ENCODE data around the gene AKR1B1. TPM values are rescaled to one million over a fixed set of nuclear protein-coding genes. Genes with fewer than 3 reads are reported as not detected.
"Not testable (repeated sequence)": the region's sequence is repeated elsewhere in the genome, so short reads cannot be mapped to it uniquely, and the experiment has no call there.

Gene AKR1B1
- total RNA-seq (2014; rRNA removed; shearing (Covaris generic)): 141 and 145 TPM in 2 replicates

DNA sequence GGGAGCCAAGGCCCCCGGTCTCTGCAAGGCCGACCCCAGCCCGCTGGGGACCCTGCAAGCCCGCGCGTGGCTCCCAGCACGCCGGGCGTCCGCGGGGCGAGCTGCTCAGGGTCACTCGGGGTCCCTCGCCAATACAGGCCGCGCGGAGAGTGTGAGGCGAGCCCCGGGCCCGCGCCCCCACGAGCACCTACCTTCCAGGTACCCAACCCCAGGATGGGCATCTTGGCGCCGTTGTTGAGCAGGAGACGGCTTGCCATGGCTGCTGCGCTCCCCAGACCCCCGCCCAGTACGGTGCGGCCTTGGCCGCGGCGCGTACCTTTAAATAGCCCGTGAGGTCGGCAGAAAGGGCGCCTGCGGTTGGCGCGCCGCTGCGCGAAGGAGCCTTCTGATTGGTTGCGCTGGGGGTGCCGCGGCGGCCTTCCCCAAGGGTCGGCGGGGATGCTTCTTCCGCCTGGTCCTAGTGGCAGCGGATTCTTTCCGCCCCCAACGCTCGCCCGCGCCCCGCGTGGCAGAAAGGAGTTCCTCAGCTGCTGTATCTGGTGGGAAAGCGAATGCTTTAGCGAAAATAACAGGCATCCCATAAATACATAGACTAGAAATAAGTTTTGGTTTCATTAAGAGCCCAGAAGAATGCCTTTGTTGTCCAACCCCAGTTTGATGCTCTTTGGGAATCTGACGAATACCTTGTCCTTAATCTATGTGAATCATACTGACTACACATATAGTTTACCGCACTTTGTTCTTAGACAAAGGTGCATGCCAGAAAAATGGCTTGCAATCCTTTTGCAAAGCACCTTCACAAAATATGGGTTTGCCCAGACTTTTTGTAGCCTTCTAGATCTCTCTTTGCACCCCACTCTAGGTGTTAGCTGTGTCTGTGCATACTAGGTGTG is at the start of gene AKR1B1:
TSS of gene AKR1B1 (minus strand) at position 295 of the 893 bp plus-strand sequence. CDS start at position 257, 38 bp downstream.
- peak within 1 kb of the TSS; percentile 60 for H3K27ac ChIP-seq
- peaks cover 4% of the 10 kb centered on the region; the same call in 1 of the 2 replicates for H3K9me3 ChIP-seq (replicated peaks)
- no peaks in the 10 kb centered on the region for H3K27me3 ChIP-seq
- peak within 1 kb of the TSS; percentile 84 for H3K4me3 ChIP-seq
- peaks cover 25% of the 10 kb centered on the region for H3K4me1 ChIP-seq
- peak; percentile 95 for DNase-seq
- peaks cover 8% of the 10 kb centered on the region for H3K36me3 ChIP-seq

GRCh38 chr7:134505856-134506255 is 47.0 kb upstream of the AKR1B1 start:
- H3K27me3 ChIP-seq: no peaks in the 10 kb centered on the region
- H3K36me3 ChIP-seq: no peaks in the 10 kb centered on the region
- H3K4me1 ChIP-seq: no peaks in the 10 kb centered on the region; the same call in 1 of the 2 replicates
- H3K4me3 ChIP-seq: no peak overlapping the region
- H3K27ac ChIP-seq: no peak overlapping the region
- H3K9me3 ChIP-seq (replicated peaks): no peaks in the 10 kb centered on the region
- no peak for DNase-seq

DNA sequence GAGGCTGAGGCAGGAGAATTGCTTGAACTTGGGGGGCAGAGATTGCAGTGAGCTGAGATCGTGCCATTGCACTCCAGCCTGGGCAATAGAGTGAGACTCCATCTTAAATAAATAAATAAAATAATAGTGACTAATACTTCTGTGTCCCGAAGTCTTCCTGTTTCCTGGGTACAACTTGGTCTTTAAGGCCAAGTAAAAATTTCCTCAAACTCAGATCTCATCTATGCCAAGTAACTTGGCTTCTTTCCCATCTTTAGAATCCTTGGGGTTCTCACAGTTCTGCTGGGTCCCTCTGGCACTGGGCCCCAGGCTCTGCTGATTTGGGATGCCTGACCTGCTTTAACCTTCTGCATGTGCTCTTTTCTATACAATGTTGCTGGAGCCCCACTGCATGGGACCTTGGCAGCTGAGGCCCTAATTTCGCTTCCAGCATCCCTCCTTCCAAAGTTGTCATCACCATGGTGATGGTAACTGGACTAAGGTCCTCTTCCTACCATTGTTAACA is 45.8 kb upstream of the AKR1B1 start:
- Histone ChIP-seq H3K9me3 (replicated peaks) (no peaks in the 10 kb centered on the region), H3K4me3 (no peak overlapping the region), H3K27me3 (no peaks in the 10 kb centered on the region), H3K4me1 (no peaks in the 10 kb centered on the region; the same call in 1 of the 2 replicates), H3K36me3 (no peaks in the 10 kb centered on the region), H3K27ac (no peak overlapping the region)
- DNase-seq: no peak

GRCh38 chr7:134502463-134503371 is 43.8 kb upstream of the AKR1B1 start:
- H3K4me1 ChIP-seq: no peaks in the 10 kb centered on the region; the same call in 1 of the 2 replicates
- no peak overlapping the region for H3K27ac ChIP-seq
- no peaks in the 10 kb centered on the region for H3K27me3 ChIP-seq
- no peak for DNase-seq
- no peak overlapping the region for H3K4me3 ChIP-seq
- no peaks in the 10 kb centered on the region; the same call in 1 of the 2 replicates for H3K9me3 ChIP-seq (replicated peaks)
- no peaks in the 10 kb centered on the region for H3K36me3 ChIP-seq

DNA sequence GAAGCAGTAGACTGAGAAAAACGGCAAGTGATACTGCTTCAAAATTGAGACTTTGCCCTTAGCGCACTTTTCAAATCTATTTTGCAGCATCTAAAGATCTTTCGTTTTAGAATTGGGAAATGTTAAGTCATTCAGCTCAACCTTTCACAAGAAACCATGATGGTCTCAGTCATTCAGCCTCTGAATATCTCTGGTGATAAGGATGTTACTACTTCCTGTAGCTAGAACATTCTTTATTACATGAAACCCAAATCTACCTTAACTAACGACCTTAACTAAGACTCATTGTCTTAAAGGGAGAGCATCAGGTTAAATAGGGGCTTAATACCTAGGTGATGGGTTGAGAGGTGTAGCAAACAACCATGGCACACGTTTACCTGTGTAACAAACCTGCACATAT is 42.1 kb upstream of the AKR1B1 start:
- no peak for DNase-seq
- Histone ChIP-seq H3K36me3 (no peaks in the 10 kb centered on the region), H3K4me3 (no peak overlapping the region), H3K27me3 (no peaks in the 10 kb centered on the region), H3K27ac (no peak overlapping the region), H3K9me3 (replicated peaks) (no peaks in the 10 kb centered on the region; the same call in 1 of the 2 replicates), H3K4me1 (no peaks in the 10 kb centered on the region; the same call in 1 of the 2 replicates)

DNA sequence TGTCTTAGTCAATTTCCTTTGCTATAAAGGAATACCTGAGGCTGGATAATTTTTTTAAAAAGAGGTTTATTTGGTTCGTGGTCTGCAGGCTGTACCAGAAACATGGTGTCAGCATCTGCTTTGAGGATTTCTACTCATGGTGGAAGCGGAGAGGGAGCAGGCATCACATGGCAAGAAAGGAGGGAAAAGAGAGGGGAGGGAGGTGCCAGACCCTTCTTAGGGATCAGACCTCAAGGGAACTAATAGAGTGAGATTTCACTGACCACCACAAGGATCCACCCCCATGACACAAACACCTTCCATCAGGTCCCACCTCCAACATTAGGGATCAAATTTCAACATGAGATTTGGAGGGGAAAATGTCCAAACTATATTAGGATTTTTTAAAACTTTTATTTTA is 41.5 kb upstream of the AKR1B1 start:
- no peak for DNase-seq
- H3K27ac ChIP-seq: no peak overlapping the region
- H3K4me3 ChIP-seq: no peak overlapping the region
- no peaks in the 10 kb centered on the region; the same call in 1 of the 2 replicates for H3K4me1 ChIP-seq
- H3K9me3 ChIP-seq (replicated peaks): no peaks in the 10 kb centered on the region; the same call in 1 of the 2 replicates
- H3K27me3 ChIP-seq: no peaks in the 10 kb centered on the region
- H3K36me3 ChIP-seq: no peaks in the 10 kb centered on the region

DNA sequence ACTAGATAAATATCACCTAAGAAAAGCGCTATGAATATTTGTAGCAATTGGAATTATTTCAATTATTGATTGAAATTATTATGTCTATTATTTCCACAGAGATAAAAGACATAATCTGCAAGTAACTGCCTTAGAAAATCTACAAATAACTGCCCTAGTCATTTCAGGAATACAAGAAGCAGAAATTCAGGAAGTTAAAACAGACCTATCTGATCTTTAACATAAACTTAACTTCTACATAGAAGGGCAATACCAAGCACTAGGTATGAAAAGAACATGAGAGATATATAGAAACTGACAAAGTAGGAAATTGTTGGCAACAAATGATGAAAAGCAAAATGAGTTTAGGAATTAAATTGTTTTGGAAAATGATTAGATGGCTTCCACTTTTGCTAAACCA is 36.6 kb upstream of the AKR1B1 start:
- Histone ChIP-seq H3K9me3 (replicated peaks) (no peaks in the 10 kb centered on the region; the same call in 1 of the 2 replicates), H3K36me3 (no peaks in the 10 kb centered on the region), H3K4me3 (no peak overlapping the region), H3K4me1 (no peaks in the 10 kb centered on the region), H3K27ac (no peak overlapping the region), H3K27me3 (no peaks in the 10 kb centered on the region)
- DNase-seq: no peak

DNA sequence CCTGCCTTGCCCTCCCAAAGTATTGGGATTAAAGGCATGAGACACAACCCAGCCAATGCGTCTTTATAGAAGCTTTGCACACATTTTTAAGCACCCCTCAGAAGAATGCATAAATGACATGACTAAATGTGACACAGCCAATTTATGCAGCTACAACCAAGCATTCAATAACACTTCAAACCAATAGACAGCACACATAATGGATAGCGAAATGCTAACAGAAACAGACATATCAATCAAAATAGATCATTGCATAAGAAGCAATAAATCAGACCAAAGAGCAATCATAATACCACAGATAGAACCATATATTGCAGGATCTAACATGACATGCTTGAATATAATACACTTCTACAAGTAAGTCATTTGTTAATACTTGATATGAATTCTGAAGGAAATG is 34.2 kb upstream of the AKR1B1 start:
- Histone ChIP-seq H3K9me3 (replicated peaks) (peaks cover 3% of the 10 kb centered on the region; the same call in 1 of the 2 replicates), H3K4me1 (peaks cover 14% of the 10 kb centered on the region), H3K27ac (no peak overlapping the region), H3K27me3 (no peaks in the 10 kb centered on the region), H3K4me3 (no peak overlapping the region), H3K36me3 (no peaks in the 10 kb centered on the region)
- DNase-seq: no peak

DNA sequence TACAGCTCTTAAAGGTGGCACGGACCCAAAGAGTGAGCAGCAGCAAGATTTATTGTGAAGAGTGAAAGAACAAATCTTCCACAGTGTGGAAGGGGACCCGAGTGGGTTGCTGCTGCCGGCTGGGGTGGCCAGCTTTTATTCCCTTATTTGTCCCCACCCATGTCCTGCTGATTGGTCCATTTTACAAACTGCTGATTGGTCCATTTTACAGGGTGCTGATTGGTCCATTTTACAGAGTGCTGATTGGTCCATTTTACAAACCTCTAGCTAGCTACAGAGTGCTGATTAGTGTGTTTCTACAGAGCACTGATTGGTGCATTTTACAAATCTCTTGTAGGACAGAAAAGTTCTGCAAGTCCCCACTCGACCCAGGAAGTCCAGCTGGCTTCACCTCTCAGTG is 28.8 kb upstream of the AKR1B1 start:
- H3K4me1 ChIP-seq: peaks cover 14% of the 10 kb centered on the region
- H3K27ac ChIP-seq; H3K9me3 ChIP-seq (replicated peaks); DNase-seq; H3K36me3 ChIP-seq; H3K4me3 ChIP-seq; H3K27me3 ChIP-seq: not testable (repeated sequence)

- H3K4me1 ChIP-seq: peaks cover 22% of the 10 kb centered on the region
- H3K27ac ChIP-seq: no peak overlapping the region
- no peaks in the 10 kb centered on the region for H3K27me3 ChIP-seq
- H3K36me3 ChIP-seq: no peaks in the 10 kb centered on the region
- H3K4me3 ChIP-seq: no peak overlapping the region
- H3K9me3 ChIP-seq (replicated peaks): peaks cover 7% of the 10 kb centered on the region; the same call in 1 of the 2 replicates
- no peak for DNase-seq
Observed at GRCh38 chr7:134485203-134485602, 26.3 kb upstream of the AKR1B1 start.

- Histone ChIP-seq H3K27me3 (no peaks in the 10 kb centered on the region), H3K27ac (no peak overlapping the region), H3K36me3 (no peaks in the 10 kb centered on the region), H3K9me3 (replicated peaks) (peaks cover 6% of the 10 kb centered on the region; the same call in 1 of the 2 replicates), H3K4me3 (no peak overlapping the region), H3K4me1 (peaks cover 13% of the 10 kb centered on the region)
- no peak for DNase-seq
Observed at GRCh38 chr7:134483296-134483695, 24.4 kb upstream of the AKR1B1 start.

DNA sequence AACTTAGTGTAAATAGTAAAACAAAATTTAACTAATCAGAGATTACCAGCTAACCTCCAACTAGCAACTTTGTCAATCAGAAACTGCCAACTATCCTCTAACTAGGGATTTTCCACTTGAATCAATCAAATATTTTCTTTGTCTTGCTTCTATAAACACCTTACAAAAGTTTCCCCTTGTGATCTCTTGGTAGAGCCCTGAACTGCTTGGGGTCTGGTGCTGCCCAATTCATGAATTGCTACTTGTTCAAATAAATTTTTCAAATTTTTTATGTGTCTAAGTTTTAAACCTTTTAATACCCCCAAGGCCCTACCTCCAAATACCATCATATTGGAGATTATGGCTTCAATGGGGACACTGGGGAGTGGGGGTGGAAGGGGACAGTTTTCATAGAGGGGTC is 24.0 kb upstream of the AKR1B1 start:
- Histone ChIP-seq H3K4me3 (no peak overlapping the region), H3K27me3 (no peaks in the 10 kb centered on the region), H3K9me3 (replicated peaks) (0 out of 2 replicates have a peak, but pooled peaks cover 3% of the 10 kb centered on the region), H3K27ac (no peak overlapping the region), H3K36me3 (no peaks in the 10 kb centered on the region), H3K4me1 (peaks cover 13% of the 10 kb centered on the region)
- no peak for DNase-seq

DNA sequence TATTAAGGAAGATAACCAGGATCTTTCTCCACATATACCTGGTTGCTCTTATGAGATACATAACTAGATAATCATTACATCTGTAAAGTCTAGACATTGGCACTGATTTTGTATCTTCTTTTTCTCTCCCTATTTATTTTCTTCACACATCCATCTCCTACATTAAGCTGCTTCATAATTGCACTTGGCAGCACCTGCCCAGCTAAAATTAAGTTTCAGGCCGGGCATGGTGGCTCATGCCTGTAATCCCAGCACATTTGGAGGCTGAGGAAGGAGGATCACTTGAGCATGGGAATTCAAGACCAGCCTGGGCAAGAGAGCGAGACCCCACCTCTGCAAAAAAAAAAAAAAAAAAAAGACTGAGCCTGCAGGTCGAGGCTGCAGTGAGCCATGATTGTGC is 22.3 kb upstream of the AKR1B1 start:
- Histone ChIP-seq H3K9me3 (replicated peaks) (0 out of 2 replicates have a peak, but pooled peaks cover 3% of the 10 kb centered on the region), H3K4me1 (peaks cover 13% of the 10 kb centered on the region), H3K36me3 (no peaks in the 10 kb centered on the region), H3K27me3 (no peaks in the 10 kb centered on the region), H3K27ac (peak overlapping the region; percentile 59), H3K4me3 (no peak overlapping the region)
- no peak for DNase-seq

GRCh38 chr7:134480730-134481129 is 21.8 kb upstream of the AKR1B1 start:
- DNase-seq: peak; percentile 68 to 77

More at GRCh38 chr7:134480730-134481129, 21.8 kb upstream of the AKR1B1 start:
- H3K9me3 ChIP-seq (replicated peaks): 0 out of 2 replicates have a peak, but pooled peaks cover 3% of the 10 kb centered on the region
- peaks cover 13% of the 10 kb centered on the region for H3K4me1 ChIP-seq
- no peaks in the 10 kb centered on the region for H3K36me3 ChIP-seq
- no peaks in the 10 kb centered on the region for H3K27me3 ChIP-seq
- no peak overlapping the region for H3K4me3 ChIP-seq
- H3K27ac ChIP-seq: peak overlapping the region; percentile 59
